Measurements from ENCODE around the gene DHX16.
"Not testable (repeated sequence)": the region's sequence is repeated elsewhere in the genome, so short reads cannot be mapped to it uniquely, and the experiment has no call there.

The DHX16 gene

GRCh38 chr6:30672445-30673253 lies at the start of gene DHX16:
DHX16 (minus strand) TSS chr6:30673006; CDS start chr6:30672841, 165 bp downstream.
- peak; percentile 98 for DNase-seq (ENCODE audit: low read depth)

DNA sequence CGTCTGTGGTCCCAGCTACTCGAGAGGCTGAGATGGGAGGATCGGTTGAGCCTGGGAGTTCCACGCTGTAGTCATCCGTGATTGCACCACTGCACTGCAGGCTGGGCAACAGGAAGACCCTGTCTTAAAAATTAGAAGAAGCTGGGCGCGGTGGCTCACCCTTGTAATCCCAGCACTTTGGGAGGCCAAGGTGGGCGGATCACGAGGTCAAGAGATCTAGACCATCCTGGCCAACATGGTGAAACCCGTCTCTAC lies 49.1 kb upstream of the DHX16 start:
- DNase-seq (ENCODE audit: low read depth) = peak; percentile 76

DNA sequence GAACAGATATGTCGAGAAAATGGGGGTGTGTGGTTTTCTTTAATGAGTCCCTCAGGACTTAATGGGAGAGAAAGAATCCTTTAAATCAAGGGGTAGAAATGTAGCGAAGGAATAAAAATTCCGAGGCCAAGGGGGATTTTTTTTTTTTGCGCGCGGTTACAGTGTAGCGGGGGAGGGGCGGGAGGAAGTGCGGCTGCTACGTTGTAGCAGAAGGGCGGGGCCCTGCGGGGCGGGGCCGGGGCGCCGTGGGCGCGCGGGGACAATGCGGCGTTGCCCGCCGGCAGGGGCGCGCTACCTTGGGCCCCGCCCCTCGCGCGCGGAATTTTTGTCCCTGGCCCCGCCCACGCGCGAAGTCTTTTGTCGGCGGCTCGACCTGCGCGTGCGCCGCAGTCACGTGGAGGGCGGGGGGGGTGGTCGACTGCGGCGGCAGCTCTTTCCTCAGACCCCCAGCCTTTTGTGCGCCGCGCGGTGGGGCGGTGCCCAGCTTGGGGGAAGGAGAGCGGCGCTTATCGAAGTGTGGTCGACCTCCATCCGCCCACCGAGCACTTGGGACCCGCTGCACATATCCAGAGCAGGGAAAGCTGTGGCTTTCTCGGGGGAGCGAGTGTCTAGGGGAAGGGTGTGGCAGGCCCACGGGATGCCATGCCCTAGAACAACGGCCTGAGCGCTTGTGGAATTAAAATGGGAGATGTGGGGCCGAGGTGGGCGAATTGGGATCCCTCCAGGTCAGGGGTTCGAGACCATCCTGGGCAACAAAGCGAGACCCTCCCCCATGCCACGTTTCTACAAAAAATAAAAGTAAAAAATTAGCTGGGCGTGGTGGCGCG lies 48.6 kb upstream of the DHX16 start:
- DNase-seq (ENCODE audit: low read depth) = peak; percentile 81

DNA sequence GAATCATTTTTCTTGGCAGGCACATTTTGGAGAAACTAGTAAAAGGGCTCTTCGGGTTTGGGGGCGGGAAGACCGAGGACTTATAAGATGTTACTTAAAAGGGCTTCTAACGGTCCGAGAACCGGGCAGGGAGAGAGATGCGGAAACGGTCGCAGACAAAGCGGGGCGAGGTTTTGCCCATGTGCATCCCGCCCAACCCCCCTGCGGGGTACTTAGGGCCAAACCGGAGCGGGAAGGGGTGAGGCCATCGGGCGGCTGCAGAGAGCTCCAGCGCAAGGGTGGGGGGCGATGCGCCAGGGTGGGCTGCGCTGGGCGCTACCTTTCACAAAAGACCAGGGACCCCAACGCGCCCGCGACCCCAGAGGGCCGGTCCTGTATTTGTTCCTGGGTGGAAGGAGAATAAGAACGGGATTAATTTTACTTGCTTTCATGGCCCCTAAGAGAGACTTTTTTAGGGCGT lies 48.0 kb upstream of the DHX16 start:
- DNase-seq (ENCODE audit: low read depth) = no peak

DNA sequence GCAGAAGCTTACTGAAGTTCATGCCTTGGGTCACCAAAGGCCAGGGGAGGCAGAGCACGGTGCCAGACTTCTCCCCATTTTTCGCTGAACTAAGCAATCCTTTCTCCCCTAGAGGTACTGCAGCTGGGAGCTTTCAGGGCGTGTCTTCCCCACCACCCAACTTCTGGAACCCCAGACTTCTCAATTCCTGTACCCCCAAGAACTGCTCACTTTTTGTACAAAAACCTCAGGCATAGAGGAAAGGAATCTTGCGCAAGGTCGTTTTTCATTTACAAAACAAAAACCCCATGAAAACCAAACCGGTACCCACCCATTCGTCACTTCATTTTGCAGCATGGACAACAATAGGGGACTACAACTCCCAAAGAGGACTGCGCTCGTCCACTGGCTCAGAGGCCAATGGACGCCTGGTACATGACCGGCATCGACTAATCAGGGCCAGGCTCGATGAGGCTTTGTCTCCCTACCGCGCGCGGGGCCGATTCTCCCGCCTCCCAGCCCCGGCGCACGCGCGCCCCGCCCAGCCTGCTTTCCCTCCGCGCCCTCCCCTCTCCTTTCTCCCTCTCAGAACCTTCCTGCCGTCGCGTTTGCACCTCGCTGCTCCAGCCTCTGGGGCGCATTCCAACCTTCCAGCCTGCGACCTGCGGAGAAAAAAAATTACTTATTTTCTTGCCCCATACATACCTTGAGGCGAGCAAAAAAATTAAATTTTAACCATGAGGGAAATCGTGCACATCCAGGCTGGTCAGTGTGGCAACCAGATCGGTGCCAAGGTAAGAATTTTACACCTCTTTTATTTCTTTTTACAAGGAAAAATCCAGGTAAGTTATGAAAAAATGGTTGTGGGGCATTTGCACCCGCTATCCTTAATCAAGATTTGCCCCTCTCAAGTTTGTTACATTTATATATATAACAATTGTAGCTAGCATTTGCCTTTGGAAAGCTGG lies 47.3 kb upstream of the DHX16 start, which contains the start of gene TUBB:
Gene TUBB, plus strand, starts transcription at position 562 of the 947 bp plus-strand sequence. Its CDS starts 155 bp downstream, at position 717.
- peak; percentile 97 for DNase-seq (ENCODE audit: low read depth)

DNA sequence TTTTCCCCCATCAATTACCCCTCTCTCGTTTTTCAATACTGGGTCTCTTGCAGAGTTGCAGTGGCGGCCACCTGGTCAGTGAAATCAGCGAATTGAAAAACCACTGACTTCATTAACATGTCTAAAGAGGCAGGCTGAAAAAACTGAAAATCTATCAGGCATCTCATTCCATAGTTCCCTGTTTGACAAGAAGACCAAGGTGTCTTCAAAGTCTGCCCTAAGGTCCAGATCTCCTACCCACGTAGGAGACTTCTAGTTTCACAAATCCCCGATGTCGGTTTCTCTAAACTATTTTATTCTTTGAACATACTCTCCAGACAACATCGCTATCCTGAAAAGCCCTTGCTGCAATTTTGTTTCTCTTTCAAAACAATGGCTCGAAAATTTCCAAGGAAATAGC lies 46.5 kb upstream of the DHX16 start:
- DNase-seq (ENCODE audit: low read depth) = no peak

- DNase-seq (ENCODE audit: low read depth) = not testable (repeated sequence)
These were observed 45.3 kb upstream of the DHX16 start for GRCh38 chr6:30717845-30718720.

- peak; percentile 100 for DNase-seq (ENCODE audit: low read depth)
These were observed 44.5 kb upstream of the DHX16 start, which contains the start of gene MDC1 for GRCh38 chr6:30717129-30717844. MDC1 (minus strand) TSS chr6:30717281; CDS start chr6:30715175, 2,106 bp downstream.

DNA sequence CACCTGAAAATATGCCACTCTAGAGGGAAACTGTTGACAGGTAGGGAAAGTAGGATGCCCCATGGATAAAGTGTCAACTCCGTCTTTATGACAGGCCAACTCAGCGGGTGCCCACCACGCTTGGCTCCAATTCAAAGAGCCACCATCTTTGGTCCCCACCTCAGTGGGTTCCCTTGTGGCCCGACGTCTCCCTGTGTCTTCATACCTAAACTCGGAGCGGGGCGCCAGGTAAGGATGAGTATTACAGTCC lies 44.0 kb upstream of the DHX16 start:
- DNase-seq (ENCODE audit: low read depth) = no peak

DNA sequence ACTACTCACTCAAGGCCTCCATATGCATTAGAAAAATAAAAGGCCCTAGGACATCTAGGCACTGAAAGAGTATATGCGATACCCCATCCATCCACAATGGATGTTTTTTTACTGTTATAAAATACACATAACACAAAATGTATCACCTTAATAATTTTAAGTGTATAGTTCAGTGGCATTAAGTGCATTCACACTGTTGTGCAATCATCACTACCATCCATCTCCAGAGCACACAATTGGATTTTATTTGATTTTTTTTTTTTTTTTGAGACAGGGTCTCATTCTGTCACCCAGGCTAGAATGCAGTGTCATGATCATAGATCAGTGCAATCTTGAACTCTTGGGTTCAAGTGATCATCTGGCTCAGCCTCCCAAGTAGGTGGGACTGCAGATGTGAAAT lies 41.5 kb upstream of the DHX16 start:
- DNase-seq (ENCODE audit: low read depth) = no peak

DNA sequence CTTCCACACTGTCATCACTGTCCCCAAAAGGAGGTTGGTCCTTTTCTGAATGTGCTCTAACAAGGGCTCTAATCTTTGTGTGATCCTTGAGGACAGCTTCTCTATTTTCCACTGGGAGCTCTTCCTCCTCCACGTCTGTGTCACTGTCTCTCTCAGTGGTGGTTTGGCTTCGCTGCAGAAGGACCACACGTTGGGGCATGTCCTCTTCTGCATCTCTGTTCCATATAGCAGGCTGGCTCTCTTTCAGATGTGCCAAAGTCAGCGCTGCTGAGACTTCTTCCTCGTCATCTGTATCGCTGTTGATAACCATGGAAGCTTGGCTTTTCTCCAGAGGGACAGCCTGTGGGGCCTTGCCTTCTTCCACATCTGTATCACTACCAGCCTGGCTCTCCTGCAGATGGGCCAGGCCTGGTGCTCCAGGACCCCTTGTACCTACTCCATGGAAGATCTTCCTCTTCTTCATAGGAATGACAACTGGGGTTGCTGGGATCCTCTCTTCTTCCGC lies 39.7 kb upstream of the DHX16 start:
- DNase-seq (ENCODE audit: low read depth) = no peak

DNA sequence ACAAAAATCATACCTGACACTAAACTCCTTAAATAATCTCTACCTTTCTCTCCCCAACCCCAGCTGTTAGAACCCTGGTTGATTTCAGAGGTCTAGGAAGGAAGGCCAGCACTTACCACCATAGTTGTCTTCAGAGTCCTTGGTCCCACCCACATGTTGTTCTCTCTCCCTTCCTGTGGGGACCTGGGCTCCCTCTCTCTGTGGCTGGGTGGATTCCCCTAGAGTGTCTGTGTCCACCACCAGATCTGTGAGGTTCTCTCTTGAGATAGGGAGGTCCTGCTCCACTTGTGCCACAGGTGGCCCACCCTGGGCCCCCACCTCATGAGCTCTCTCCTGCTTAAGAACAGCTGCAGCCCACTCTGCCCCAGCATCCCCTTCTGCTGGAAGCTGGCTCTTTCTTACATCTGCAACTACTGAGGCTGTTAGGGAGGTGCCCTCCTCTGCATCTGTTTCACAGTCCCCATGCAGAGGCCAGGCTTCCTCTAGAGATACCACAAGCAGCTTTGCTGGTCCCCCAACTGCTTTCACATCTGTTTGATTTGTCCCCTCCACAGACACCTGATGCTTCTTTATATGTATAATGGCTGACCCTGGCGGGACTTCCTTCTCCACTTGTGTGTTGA lies 39.1 kb upstream of the DHX16 start:
- DNase-seq (ENCODE audit: low read depth) = no peak

- DNase-seq (ENCODE audit: low read depth) = no peak
These were observed 36.5 kb upstream of the DHX16 start for GRCh38 chr6:30709101-30709868.

GRCh38 chr6:30707281-30707850 lies 34.6 kb upstream of the DHX16 start:
- DNase-seq (ENCODE audit: low read depth) = no peak

- no peak for DNase-seq (ENCODE audit: low read depth)
These were observed 32.8 kb upstream of the DHX16 start for GRCh38 chr6:30705620-30706019.

DNA sequence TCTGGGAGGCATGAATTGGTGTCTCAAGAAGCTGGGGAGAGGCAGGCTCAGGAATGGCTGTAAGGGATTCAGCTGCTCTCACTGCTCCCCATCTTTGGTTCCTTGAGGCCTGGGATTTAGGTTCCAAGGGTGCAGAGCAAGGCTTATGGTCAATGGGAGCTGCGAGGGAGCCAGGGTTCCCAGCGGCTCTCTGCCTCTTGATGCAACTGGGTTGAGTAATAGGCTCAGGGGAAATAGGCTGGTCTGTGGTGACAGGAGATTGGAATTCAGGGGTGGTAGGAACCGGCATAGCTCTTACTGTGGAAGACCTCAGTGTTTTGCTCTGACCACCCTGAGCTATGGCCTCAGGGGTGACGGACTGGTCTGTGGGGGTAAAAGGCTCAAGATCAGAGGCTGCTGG lies 31.0 kb upstream of the DHX16 start:
- no peak for DNase-seq (ENCODE audit: low read depth)

DNA sequence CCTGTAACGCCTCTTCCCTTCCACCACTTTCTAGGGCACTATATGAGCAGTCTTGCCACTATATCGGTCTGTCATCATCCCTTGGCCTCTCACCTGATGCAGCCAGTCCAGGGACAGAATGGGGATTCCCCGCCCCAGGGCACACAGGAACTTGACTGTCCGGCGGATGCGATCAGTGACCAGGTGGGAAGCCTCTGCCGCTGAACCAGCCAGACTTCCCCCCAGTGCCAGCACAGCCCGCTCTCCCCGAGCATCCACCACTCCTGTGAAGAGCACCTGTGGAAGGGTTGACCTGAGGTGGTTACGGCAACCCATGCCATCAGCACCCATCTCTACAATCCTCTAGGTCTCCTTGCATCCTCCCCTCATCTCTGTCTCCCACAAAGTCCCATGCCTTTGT lies 30.2 kb upstream of the DHX16 start:
- no peak for DNase-seq (ENCODE audit: low read depth)

DNA sequence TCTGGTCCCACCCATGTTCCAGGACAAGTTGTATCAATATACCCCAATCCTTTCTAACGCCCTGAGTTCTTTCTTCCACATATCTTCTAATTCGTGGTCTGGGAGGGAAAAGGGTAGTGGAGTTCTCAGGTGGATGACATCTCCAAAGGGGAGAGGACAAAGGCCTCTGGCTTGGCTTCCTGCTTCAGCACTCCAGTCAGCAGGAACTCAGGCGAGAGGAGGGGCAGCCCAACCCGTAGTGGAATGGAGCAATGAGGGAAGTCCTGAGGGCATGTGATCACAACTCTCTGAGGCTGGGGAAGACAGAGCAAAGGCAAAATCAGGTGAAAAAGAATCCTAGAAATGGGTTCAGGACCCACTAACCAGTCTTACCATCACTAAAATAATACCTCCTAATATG lies 27.5 kb upstream of the DHX16 start:
- DNase-seq (ENCODE audit: low read depth) = no peak

GRCh38 chr6:30696432-30696831 lies 23.6 kb upstream of the DHX16 start:
- DNase-seq (ENCODE audit: low read depth) = no peak
